ENCODE results near the gene WSCD2. TPM values are rescaled to one million over a fixed set of nuclear protein-coding genes. Genes with fewer than 3 reads are reported as not detected.

The WSCD2 gene
- total RNA-seq, 4 donors from 2014 or later, result 6.7 TPM; not detected in 3

DNA sequence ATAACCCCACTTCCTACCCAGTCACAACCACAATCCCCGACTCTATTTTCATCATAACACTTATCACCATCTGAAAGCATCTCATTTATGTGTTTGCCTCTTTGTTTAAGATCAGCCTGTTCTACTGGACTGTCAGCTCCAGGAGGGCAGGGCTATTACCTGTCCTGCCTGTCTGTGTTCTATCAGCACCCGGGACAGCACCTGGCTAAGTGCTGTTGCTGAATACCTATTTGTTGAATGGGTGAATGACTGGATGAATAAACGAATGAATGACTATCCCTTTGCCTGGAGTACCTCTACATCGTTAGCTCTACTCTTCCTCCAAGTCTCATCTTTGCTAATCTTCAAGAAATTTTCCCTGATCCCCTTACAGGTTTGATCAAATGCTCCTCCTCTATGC is 69.0 kb downstream of the WSCD2 start:
- no peak for TF ChIP-seq POLR2A (IDR thresholded peaks at IDR 0.05)
- Histone ChIP-seq H3K9me3 (no peaks in the 10 kb centered on the region), H3K4me1 (no peaks in the 10 kb centered on the region), H3K27ac (no peak overlapping the region), H3K36me3 (no peaks in the 10 kb centered on the region), H3K4me3 (no peak overlapping the region), H3K27me3 (no peaks in the 10 kb centered on the region)
- no peak for DNase-seq

- H3K36me3 ChIP-seq, result no peaks in the 10 kb centered on the region
- H3K27ac ChIP-seq, result no peak overlapping the region
- H3K4me3 ChIP-seq, result no peak overlapping the region
- no peaks in the 10 kb centered on the region for H3K9me3 ChIP-seq
- no peaks in the 10 kb centered on the region for H3K4me1 ChIP-seq
- DNase-seq, result no peak
- no peaks in the 10 kb centered on the region for H3K27me3 ChIP-seq
- TF ChIP-seq POLR2A (IDR thresholded peaks at IDR 0.05), result no peak
- TF ChIP-seq, protein P1, sequence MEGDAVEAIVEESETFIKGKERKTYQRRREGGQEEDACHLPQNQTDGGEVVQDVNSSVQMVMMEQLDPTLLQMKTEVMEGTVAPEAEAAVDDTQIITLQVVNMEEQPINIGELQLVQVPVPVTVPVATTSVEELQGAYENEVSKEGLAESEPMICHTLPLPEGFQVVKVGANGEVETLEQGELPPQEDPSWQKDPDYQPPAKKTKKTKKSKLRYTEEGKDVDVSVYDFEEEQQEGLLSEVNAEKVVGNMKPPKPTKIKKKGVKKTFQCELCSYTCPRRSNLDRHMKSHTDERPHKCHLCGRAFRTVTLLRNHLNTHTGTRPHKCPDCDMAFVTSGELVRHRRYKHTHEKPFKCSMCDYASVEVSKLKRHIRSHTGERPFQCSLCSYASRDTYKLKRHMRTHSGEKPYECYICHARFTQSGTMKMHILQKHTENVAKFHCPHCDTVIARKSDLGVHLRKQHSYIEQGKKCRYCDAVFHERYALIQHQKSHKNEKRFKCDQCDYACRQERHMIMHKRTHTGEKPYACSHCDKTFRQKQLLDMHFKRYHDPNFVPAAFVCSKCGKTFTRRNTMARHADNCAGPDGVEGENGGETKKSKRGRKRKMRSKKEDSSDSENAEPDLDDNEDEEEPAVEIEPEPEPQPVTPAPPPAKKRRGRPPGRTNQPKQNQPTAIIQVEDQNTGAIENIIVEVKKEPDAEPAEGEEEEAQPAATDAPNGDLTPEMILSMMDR (IDR thresholded peaks at IDR 0.05), result no peak
Measured at GRCh38 chr12:108199106-108199505, 70.0 kb downstream of the WSCD2 start.

GRCh38 chr12:108201808-108202207 is 72.7 kb downstream of the WSCD2 start:
- no peak for TF ChIP-seq POLR2A (IDR thresholded peaks at IDR 0.05)
- TF ChIP-seq, protein P1 (IDR thresholded peaks at IDR 0.05), result no peak
- DNase-seq, result no peak
- Histone ChIP-seq H3K27me3 (no peaks in the 10 kb centered on the region), H3K4me3 (no peak overlapping the region), H3K9me3 (no peaks in the 10 kb centered on the region), H3K36me3 (no peaks in the 10 kb centered on the region), H3K4me1 (no peaks in the 10 kb centered on the region), H3K27ac (no peak overlapping the region)

- TF ChIP-seq, protein P1 (IDR thresholded peaks at IDR 0.05), result no peak
- no peak for TF ChIP-seq POLR2A (IDR thresholded peaks at IDR 0.05)
- DNase-seq, result no peak
- Histone ChIP-seq H3K4me3 (no peak overlapping the region), H3K27me3 (no peaks in the 10 kb centered on the region), H3K36me3 (no peaks in the 10 kb centered on the region), H3K27ac (no peak overlapping the region), H3K9me3 (no peaks in the 10 kb centered on the region), H3K4me1 (no peaks in the 10 kb centered on the region)
Measured at GRCh38 chr12:108204117-108204987, 75.3 kb downstream of the WSCD2 start.

GRCh38 chr12:108205864-108206263 is 76.8 kb downstream of the WSCD2 start:
- no peak for DNase-seq
- H3K27ac ChIP-seq, result no peak overlapping the region
- TF ChIP-seq, protein P1 (IDR thresholded peaks at IDR 0.05), result no peak
- no peak for TF ChIP-seq POLR2A (IDR thresholded peaks at IDR 0.05)
- H3K27me3 ChIP-seq, result no peaks in the 10 kb centered on the region
- H3K36me3 ChIP-seq, result no peaks in the 10 kb centered on the region
- H3K4me3 ChIP-seq, result no peak overlapping the region
- no peaks in the 10 kb centered on the region for H3K4me1 ChIP-seq
- H3K9me3 ChIP-seq, result no peaks in the 10 kb centered on the region

Measured in Peyer's patch (tissue), 4 donors.